Measurements from ENCODE around the gene NTRK3.

The NTRK3 gene

DNA sequence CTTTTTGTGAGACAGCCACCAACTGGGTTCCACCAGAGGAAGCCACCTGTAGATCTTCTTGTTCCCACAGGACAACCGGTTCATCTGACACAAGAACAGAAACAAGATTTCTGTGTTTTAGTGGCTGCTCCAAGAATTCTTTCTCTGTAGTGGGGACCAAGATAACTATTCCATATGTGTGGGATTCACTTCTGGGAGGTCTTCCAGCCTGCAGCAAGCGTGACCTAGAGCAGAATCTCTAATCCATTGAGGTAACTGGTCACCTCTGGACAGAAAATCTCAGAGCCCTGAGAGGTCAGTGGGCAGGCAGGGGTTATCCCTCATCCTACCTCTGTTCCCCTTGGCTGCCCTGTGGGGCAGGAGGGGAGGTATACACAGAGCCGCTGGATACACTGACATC lies 311.3 kb downstream of the NTRK3 start:
- H3K4me3 Mint-ChIP-seq: no peak overlapping the region
- no peaks in the 10 kb centered on the region for H3K9me3 Mint-ChIP-seq
- H3K27ac Mint-ChIP-seq: no peak overlapping the region
- no peaks in the 10 kb centered on the region for H3K4me1 Mint-ChIP-seq
- no peaks in the 10 kb centered on the region for H3K36me3 Mint-ChIP-seq
- DNase-seq (ENCODE audit: low spot score in 2 of 2) (no peak), ATAC-seq (no peak)

DNA sequence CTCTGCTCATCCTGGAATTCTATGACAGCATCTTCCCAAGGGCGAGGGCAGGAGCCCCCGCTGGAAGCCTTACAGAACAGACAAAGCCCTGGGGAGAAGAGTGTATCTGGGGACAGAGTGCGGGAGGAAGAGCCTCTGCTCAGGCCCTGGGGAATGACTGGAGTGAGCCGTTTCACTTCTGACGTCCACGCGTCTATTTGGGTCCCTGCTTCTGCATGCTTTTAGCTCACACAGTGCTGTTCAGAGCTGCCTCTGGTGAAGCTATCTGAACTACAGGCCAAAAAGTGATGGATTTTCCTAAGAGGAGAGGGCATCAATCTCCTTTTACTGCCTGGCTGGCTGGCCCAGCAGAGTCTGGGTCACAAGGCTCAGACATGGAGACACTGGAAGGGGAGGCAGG lies 311.8 kb downstream of the NTRK3 start:
- no peaks in the 10 kb centered on the region for H3K9me3 Mint-ChIP-seq
- H3K27ac Mint-ChIP-seq: no peak overlapping the region
- no peak for DNase-seq (ENCODE audit: low spot score in 2 of 2)
- H3K36me3 Mint-ChIP-seq: no peaks in the 10 kb centered on the region
- no peak overlapping the region for H3K4me3 Mint-ChIP-seq
- ATAC-seq: no peak
- no peaks in the 10 kb centered on the region for H3K4me1 Mint-ChIP-seq

DNA sequence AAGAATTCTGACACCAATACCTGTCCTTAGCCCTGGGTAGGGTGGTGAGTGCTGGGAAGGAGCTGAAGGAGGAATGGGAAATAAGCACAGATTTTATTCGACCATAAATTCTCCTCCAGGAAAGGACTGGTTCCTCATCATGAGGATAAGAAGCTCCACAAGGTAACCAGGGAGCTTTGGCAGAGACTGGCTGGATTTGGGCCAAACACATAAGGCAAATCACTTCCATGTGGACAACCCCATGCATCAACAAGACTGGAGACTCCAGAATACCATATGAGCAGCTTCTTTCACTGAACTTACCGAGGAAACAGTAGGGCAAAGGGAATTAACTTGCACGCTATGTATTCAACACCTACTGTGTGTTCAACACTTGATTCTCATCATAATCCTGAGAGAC lies 312.5 kb downstream of the NTRK3 start:
- no peaks in the 10 kb centered on the region for H3K4me1 Mint-ChIP-seq
- no peak overlapping the region for H3K27ac Mint-ChIP-seq
- DNase-seq (ENCODE audit: low spot score in 2 of 2) (no peak), ATAC-seq (no peak)
- H3K4me3 Mint-ChIP-seq: no peak overlapping the region
- no peaks in the 10 kb centered on the region for H3K9me3 Mint-ChIP-seq
- no peaks in the 10 kb centered on the region for H3K36me3 Mint-ChIP-seq

DNA sequence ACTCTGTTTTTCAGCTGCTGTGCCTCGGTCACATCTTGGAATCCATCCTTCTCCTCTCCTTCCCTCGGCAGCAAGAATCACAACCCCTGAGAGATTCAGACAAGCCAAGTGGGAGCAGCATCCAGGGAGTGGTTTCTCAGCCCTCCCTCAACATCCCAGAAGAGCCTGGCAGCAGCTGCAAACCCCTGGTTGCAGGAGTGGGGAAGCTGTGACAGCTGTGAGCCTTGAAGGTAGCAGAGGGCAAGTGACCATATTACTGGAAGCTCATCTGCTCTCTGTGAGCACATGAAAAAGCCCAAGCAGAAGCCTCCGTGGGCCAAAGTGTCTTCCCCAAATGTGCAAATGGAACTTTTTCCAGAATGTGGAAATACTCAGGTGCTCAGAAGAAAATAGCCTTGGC lies 312.9 kb downstream of the NTRK3 start:
- Mint-ChIP-seq H3K9me3 (no peaks in the 10 kb centered on the region), H3K36me3 (no peaks in the 10 kb centered on the region)

DNA sequence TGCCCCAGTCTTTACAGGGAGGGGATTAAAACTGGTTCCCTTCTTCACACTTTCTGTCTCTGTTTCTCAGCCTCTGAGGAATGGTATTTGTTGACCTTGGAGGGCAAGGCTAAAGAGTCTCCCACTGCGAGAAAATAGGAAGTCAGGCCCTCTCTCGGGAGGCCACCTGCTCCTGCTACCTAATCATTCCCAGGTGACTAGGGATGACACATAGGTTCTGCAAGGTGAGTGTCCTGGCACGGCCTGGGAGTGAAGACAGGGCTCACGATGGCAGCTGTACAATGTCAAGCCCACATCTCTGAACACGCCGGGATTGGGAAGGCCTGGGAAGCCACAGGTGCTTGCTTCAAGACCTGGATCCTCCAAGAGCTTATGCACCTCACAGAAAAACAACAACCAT lies 314.2 kb downstream of the NTRK3 start:
- DNase-seq (ENCODE audit: low spot score in 2 of 2) (no peak), ATAC-seq (no peak)
- no peak overlapping the region for H3K4me3 Mint-ChIP-seq
- no peaks in the 10 kb centered on the region for H3K9me3 Mint-ChIP-seq
- no peaks in the 10 kb centered on the region for H3K4me1 Mint-ChIP-seq
- no peaks in the 10 kb centered on the region for H3K36me3 Mint-ChIP-seq
- H3K27ac Mint-ChIP-seq: no peak overlapping the region

More for the DNA sequence above, 312.9 kb downstream of the NTRK3 start:
- Mint-ChIP-seq H3K4me1 (no peaks in the 10 kb centered on the region), H3K27ac (no peak overlapping the region), H3K4me3 (no peak overlapping the region)
- no peak for ATAC-seq
- DNase-seq (ENCODE audit: low spot score in 2 of 2): no peak

DNA sequence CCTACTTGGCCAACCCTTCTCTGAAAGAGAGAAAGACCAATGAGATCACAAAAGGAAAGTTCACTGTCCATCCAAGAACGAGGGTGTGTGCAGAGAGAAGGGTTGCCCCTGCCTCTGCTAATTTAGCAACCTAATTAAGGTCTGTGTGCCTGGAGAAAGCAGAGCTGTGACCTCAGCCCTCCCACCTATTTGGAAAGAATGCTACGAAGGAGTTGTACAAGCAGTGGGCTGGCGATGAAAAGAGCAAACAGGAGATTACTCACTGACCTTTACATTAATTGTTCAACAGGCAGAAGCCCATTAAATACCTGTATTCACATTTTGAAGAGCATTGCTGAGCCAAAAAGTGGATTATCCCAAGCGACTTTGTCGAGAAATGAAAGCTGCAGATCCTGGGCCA lies 314.9 kb downstream of the NTRK3 start:
- Mint-ChIP-seq H3K36me3 (no peaks in the 10 kb centered on the region), H3K9me3 (peaks cover 3% of the 10 kb centered on the region), H3K4me1 (no peaks in the 10 kb centered on the region), H3K27ac (no peak overlapping the region), H3K4me3 (no peak overlapping the region)
- no peak for ATAC-seq
- no peak for DNase-seq (ENCODE audit: low spot score in 2 of 2)

DNA sequence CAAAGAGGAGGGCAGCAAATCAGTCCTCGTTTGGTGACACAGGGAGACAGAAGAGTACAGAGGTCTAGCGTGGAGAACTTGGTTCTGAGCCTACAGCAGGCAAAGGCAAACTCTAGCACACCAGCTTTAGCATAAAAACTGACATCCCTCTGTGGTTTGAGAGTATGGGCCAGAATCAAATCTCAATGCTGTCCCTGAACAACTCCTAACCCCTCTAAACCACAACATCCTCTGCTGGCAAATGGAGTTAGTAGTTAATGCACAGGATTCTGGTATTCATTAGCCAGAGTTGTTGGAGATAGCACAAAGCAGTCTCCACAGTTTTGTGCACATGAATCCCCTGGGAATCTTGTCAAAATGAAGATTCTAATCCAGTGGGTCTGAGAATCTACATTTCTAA lies 315.8 kb downstream of the NTRK3 start:
- no peak overlapping the region for H3K27ac Mint-ChIP-seq
- ATAC-seq: no peak
- H3K4me3 Mint-ChIP-seq: no peak overlapping the region
- no peaks in the 10 kb centered on the region for H3K4me1 Mint-ChIP-seq
- no peaks in the 10 kb centered on the region for H3K36me3 Mint-ChIP-seq
- DNase-seq (ENCODE audit: low spot score in 2 of 2): no peak
- peaks cover 3% of the 10 kb centered on the region for H3K9me3 Mint-ChIP-seq

DNA sequence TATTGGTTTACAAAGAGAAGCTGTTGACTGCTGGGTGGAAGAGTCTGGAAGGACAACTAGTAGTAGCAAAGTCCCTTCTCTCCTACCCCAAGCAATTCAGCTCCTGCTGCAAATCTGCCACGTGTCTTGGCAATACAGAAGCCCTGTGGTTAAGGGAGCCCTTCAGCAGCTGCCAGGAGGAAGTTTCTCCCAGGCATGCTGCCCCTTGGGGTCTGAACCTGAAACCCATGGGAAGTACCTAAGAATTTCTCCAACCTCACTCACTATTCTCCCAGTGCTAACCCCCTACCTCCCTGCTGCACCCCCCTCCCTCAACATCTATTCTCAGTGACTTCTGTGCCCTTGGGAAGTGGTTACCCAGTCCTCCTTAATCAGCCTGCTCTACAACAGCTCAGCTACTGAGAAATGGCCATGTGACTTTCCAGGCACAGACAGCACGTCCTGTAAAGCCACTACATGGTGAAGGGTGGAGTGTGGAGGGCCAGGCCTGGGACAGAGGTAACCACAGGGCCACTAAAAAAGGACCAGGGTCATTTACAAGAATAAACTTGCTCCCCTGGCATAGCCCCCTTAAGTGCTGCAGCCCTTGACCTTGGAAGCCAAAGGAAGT lies 316.6 kb downstream of the NTRK3 start:
- ATAC-seq (no peak), DNase-seq (ENCODE audit: low spot score in 2 of 2) (no peak)
- H3K27ac Mint-ChIP-seq: no peak overlapping the region
- H3K36me3 Mint-ChIP-seq: no peaks in the 10 kb centered on the region
- peaks cover 3% of the 10 kb centered on the region for H3K9me3 Mint-ChIP-seq
- no peaks in the 10 kb centered on the region for H3K4me1 Mint-ChIP-seq
- no peak overlapping the region for H3K4me3 Mint-ChIP-seq

DNA sequence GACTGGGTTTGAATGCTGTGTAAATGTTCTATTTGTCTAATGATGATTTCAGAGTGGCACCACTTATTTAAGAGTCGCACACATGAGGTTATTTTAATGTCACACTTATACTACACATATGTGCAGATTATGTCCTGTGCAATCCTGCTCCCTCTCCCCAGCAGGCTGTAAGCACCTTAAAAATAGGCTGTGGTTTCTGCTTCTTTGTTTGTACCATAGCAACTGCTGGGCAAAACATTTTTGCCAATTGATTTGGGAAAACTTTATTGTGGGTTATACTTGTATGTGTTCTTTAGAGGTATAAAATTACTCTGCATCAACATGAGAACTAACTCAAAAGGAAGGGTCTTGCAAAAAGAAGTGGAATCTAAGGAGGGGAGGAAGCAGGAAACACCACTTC lies 318.5 kb downstream of the NTRK3 start:
- Mint-ChIP-seq H3K4me1 (no peaks in the 10 kb centered on the region), H3K9me3 (peaks cover 3% of the 10 kb centered on the region), H3K27ac (no peak overlapping the region), H3K4me3 (no peak overlapping the region), H3K36me3 (no peaks in the 10 kb centered on the region)
- ATAC-seq (no peak), DNase-seq (ENCODE audit: low spot score in 2 of 2) (no peak)

DNA sequence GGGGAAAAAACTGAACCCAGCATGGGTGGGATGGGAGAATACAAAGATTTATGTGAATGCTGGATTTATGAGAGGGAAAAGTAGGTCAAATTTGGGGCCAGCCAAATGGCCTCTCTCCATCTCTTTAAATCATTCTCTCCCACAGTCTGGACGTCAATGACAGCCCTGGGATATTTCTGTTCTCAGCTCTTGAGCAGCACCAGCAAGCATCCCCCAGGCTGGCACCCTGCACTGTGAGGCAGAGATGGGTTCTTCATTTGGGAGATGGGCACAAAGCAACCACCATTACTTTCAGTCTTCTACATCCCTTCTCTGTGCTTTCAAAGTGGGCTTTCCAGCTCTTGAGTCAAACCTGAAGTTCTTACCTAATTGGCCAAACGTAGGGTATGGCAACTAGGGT lies 321.0 kb downstream of the NTRK3 start:
- Mint-ChIP-seq H3K27ac (no peak overlapping the region), H3K9me3 (peaks cover 3% of the 10 kb centered on the region), H3K36me3 (no peaks in the 10 kb centered on the region), H3K4me1 (no peaks in the 10 kb centered on the region), H3K4me3 (no peak overlapping the region)
- ATAC-seq (no peak), DNase-seq (ENCODE audit: low spot score in 2 of 2) (no peak)

DNA sequence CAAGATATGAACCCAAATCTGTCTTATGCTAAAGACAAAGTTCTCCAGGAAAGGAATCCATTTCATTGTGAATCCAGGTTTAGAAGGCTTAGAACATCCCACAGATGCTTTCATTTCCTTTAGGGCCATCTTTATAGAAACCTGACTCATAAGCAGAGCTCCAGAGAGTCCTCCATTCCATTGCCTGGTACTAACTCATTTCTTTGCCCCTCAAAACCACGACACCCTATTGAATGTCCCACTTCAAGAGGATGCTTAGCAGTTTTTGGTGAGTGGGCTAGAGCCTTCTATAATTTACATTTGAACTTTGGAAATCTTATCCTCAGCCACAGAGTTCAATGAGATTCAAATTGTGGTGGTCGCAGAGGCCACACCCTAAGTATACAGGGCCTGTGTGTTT lies 325.0 kb downstream of the NTRK3 start:
- no peaks in the 10 kb centered on the region for H3K36me3 Mint-ChIP-seq
- H3K9me3 Mint-ChIP-seq: no peaks in the 10 kb centered on the region
- DNase-seq (ENCODE audit: low spot score in 2 of 2) (no peak), ATAC-seq (no peak)
- no peak overlapping the region for H3K27ac Mint-ChIP-seq
- H3K4me1 Mint-ChIP-seq: no peaks in the 10 kb centered on the region
- no peak overlapping the region for H3K4me3 Mint-ChIP-seq

DNA sequence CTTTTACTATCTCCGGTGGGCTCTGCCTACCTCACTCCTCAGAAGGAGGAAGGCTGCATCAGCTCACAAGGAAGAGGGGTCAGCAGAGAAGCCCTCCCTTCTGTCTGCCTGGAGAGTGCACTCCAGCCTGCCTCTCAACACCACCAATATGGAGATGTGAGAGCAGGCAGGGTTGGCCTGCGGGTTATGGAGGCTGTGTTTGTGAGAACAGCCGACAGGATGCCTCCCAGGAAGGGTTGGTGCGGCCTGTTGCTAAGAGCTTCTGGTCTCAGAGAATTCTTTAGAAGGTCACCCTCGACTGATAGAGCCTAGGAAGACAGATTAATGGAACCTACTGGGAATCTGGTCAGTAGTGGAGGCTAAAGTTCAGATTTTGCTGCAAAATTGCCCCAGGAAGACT lies 326.1 kb downstream of the NTRK3 start:
- Mint-ChIP-seq H3K4me1 (no peaks in the 10 kb centered on the region), H3K36me3 (no peaks in the 10 kb centered on the region), H3K9me3 (no peaks in the 10 kb centered on the region), H3K4me3 (no peak overlapping the region), H3K27ac (no peak overlapping the region)
- ATAC-seq: no peak
- DNase-seq (ENCODE audit: low spot score in 2 of 2): no peak

DNA sequence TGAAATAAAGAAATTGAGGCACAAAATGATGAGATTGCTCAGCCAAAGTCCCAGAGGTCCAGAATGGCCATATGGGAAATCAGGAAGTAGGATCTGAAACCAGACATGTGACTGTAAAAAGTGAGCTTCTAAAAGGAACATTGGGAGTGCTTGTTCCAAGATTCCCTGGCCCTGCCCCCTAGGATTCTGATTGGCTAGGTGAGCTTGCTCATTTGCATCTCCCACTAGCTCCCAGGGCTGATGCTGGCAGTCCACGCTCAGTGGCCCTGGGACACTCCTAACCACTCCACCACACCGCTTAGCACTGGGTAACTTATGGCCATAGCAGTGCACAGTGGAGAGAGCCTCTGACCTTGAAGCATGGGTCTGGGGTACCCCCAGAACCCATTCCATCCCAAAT lies 326.7 kb downstream of the NTRK3 start:
- ATAC-seq (no peak), DNase-seq (ENCODE audit: low spot score in 2 of 2) (no peak)
- no peaks in the 10 kb centered on the region for H3K9me3 Mint-ChIP-seq
- H3K36me3 Mint-ChIP-seq: no peaks in the 10 kb centered on the region
- H3K4me3 Mint-ChIP-seq: no peak overlapping the region
- H3K27ac Mint-ChIP-seq: no peak overlapping the region
- H3K4me1 Mint-ChIP-seq: no peaks in the 10 kb centered on the region

DNA sequence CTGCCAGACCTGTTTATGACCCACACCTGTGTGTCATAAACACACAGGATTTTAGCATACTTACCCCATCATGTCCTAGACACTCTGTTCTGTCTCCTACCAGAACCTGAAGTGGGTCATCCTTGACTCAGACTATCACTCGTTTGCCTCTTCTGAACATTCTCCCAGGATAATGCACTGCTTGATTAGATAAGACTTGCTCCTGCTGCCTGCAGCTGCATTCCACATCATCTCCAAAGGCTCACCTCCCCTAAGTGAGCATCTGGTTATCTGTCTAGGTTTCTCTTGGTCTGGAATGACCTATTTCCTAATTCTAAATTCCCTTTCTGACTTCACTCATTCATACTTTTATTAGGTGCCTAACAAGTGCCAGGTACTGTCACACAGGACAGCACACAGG lies 332.1 kb downstream of the NTRK3 start:
- no peaks in the 10 kb centered on the region for H3K4me1 Mint-ChIP-seq
- DNase-seq (ENCODE audit: low spot score in 2 of 2) (no peak), ATAC-seq (no peak)
- no peak overlapping the region for H3K4me3 Mint-ChIP-seq
- no peaks in the 10 kb centered on the region for H3K36me3 Mint-ChIP-seq
- H3K9me3 Mint-ChIP-seq: peaks cover 2% of the 10 kb centered on the region
- H3K27ac Mint-ChIP-seq: no peak overlapping the region

DNA sequence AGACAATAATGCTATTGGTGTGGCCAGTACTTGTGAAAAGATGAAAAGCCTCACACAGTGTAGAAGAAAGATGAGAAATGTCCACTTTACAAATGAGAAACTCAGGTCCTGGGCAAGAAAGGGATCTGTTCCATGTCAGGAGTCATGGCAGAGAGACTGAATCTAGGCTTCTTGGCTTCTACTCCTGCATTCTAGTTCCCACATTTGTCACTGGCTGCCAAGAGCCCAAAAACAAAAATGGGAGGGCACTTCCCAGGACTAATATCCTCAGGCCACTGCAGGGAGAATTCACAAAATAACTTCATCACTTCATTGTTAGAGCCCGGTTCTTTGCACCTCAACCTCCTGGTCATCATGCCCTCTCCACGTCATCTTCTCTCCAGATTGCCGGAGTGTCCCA lies 337.5 kb downstream of the NTRK3 start:
- H3K9me3 Mint-ChIP-seq: peaks cover 6% of the 10 kb centered on the region
- no peak overlapping the region for H3K4me3 Mint-ChIP-seq
- DNase-seq (ENCODE audit: low spot score in 2 of 2) (no peak), ATAC-seq (no peak)
- no peaks in the 10 kb centered on the region for H3K4me1 Mint-ChIP-seq
- no peaks in the 10 kb centered on the region for H3K36me3 Mint-ChIP-seq
- H3K27ac Mint-ChIP-seq: no peak overlapping the region

DNA sequence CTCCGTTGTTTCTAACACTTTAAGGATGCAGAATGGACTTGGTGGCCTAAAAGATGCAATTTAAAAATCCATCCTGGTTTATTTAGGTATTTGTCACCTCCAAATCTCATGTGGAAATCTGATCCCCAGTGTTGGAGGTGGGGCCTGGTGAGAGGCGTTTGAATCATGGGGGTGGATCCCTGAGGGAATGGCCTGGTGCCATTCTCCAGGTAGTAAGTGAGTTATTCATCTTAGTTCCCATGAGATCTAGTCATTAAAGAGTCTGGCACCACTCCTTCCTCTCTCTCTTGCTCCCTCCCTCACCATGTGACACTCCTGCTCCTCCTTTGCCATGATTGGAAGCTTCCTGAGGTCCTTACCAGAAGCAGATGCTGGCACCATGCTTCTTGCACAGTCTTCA lies 339.1 kb downstream of the NTRK3 start:
- H3K36me3 Mint-ChIP-seq: no peaks in the 10 kb centered on the region
- DNase-seq (ENCODE audit: low spot score in 2 of 2): no peak
- ATAC-seq: no peak
- H3K4me3 Mint-ChIP-seq: no peak overlapping the region
- no peak overlapping the region for H3K27ac Mint-ChIP-seq
- no peaks in the 10 kb centered on the region for H3K4me1 Mint-ChIP-seq
- H3K9me3 Mint-ChIP-seq: peaks cover 6% of the 10 kb centered on the region

DNA sequence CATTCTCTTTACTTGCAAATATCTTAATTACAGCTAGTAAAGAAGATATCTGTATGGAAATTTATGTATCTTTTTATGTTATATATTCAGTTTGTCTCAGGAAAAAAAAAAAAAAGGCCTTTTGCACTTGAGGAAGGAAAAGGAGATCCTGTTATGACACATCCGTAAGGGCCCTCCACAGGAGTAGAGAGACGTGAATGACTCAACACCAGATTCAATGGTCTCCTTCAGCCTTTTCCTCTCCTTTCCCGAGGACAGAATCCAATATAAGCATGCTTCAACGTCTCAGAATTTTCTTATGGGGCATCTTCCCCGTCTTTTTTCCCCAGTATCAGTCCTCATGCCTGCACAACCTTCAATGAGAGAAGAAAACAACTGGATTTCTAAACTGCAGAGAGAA lies 340.3 kb downstream of the NTRK3 start:
- Mint-ChIP-seq H3K27ac (no peak overlapping the region), H3K4me3 (no peak overlapping the region), H3K36me3 (no peaks in the 10 kb centered on the region), H3K4me1 (no peaks in the 10 kb centered on the region), H3K9me3 (peaks cover 11% of the 10 kb centered on the region)
- ATAC-seq (no peak), DNase-seq (ENCODE audit: low spot score in 2 of 2) (no peak)
